Measurements from ENCODE around the gene NCKIPSD.

- no peak for TF ChIP-seq POLR2A (IDR thresholded peaks at IDR 0.05; ENCODE audit: low read length)
- no peak for TF ChIP-seq GATA1 (IDR thresholded peaks at IDR 0.05; ENCODE audit: low read depth, low read length)
Observed at GRCh38 chr3:48693826-48694225, 8.1 kb upstream of the NCKIPSD start.

Measured in erythroblast (primary cell).